ENCODE results near the gene SH2B3. TPM values are rescaled to one million over a fixed set of nuclear protein-coding genes. Genes with fewer than 3 reads are reported as not detected.

The SH2B3 gene
- total and polyA plus RNA-seq, 10 donors, result 11.5 to 105 (median 81.9) TPM

DNA sequence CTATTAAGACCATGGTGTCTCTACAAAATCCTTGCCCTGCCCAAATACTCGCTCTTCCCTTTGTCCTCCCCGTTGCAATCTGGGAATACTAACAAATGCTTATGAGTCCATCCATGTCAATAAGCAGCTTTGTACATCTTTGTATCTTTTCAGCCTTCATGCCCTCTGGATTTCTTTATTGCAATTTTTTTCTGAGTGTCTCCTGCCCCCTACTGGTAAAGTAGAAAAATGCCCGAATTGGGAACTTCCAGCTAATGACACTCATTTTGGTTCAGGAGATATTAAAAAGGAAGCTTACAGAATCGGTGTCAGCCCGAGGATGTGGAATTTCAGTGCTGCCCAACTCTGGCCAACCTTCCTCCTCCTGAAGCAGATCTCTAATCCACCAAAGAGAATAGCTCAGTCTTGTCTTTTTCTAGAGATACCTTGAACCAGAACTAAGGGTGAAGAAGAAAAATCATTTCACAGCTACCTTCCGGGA lies 46.0 kb downstream of the SH2B3 start:
- peaks cover 26 to 73% (median 57%) of the 10 kb centered on the region in 6 donors for H3K4me1 ChIP-seq
- peak overlapping the region in 5 of 8 donors; percentile 26 to 95 (median 92) for H3K27ac ChIP-seq
- no peak for DNase-seq
- TF ChIP-seq CTCF (IDR thresholded peaks at IDR 0.05 in 8 of 11, conservative IDR thresholded peaks at IDR 0.05 in 3 of 11), result peak; percentile 72 to 94 (median 87)
- TF ChIP-seq POLR2A (IDR thresholded peaks at IDR 0.05), result no peak
- peak in 1 of 3 donors; percentile 43 for TF ChIP-seq POLR2AphosphoS5 (IDR thresholded peaks at IDR 0.05)
- intact Hi-C loops (cut with DNase I; ENCODE audit: low total_unique reads), result no loop called here
- H3K27me3 ChIP-seq (replicated peaks in 1 of 7), result no peaks in the 10 kb centered on the region
- 21 to 29% (median 26%) methylated on average over 6 of the region's 6 CpGs for WGBS, 5 donors
- H3K4me3 ChIP-seq, result no peak overlapping the region
- no peaks in the 10 kb centered on the region for H3K9me3 ChIP-seq
- peaks cover 8 to 100% (median 82%) of the 10 kb centered on the region in 6 donors for H3K36me3 ChIP-seq

GRCh38 chr12:111453071-111453989 lies 47.6 kb downstream of the SH2B3 start:
- Histone ChIP-seq H3K27me3 (replicated peaks in 1 of 7) (no peaks in the 10 kb centered on the region), H3K27ac (peak overlapping the region in 2 of 8 donors; percentile 1 to 57), H3K4me3 (no peak overlapping the region), H3K9me3 (no peaks in the 10 kb centered on the region), H3K4me1 (peaks cover 20 to 57% (median 41%) of the 10 kb centered on the region in 6 donors), H3K36me3 (peaks cover 8 to 100% (median 72%) of the 10 kb centered on the region in 6 donors)
- 93 to 97% (median 95%) methylated on average over 12 to 25 of the region's 25 CpGs for WGBS, 5 donors
- intact Hi-C loops (cut with DNase I; ENCODE audit: low total_unique reads), result no loop called here
- DNase-seq, result no peak
- TF ChIP-seq POLR2AphosphoS5 (IDR thresholded peaks at IDR 0.05), result peak; percentile 48 to 69 (median 60)
- TF ChIP-seq POLR2A (IDR thresholded peaks at IDR 0.05), result no peak
- no peak for TF ChIP-seq CTCF (IDR thresholded peaks at IDR 0.05 in 8 of 11, conservative IDR thresholded peaks at IDR 0.05 in 3 of 11)

DNA sequence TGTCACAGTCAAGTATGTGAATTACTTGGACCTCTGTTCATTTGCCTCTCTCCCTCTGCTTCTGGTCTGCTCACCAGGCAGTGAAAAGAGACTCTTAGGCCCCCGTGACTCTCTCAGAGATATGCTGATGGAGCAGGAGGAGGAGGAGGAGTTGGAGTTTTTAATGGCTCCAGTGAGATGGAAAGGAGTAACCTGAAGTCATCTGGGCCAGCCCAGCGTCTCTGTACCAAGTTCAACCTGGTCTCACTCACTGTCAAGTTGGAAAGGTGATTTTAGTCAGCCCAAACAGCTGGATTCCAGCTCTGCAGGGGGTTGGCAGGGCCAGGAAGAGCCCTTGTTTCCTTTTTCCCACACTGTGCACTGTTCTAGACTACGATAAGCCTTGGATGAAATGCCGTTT lies 48.6 kb downstream of the SH2B3 start:
- peaks cover 15 to 47% (median 32%) of the 10 kb centered on the region in 6 donors for H3K4me1 ChIP-seq
- H3K27me3 ChIP-seq (replicated peaks in 1 of 7), result no peaks in the 10 kb centered on the region
- no peak for TF ChIP-seq POLR2AphosphoS5 (IDR thresholded peaks at IDR 0.05)
- no peak for TF ChIP-seq CTCF (IDR thresholded peaks at IDR 0.05 in 8 of 11, conservative IDR thresholded peaks at IDR 0.05 in 3 of 11)
- TF ChIP-seq POLR2A (IDR thresholded peaks at IDR 0.05), result no peak
- 64 to 82% (median 73%) methylated on average over 4 of the region's 4 CpGs for WGBS, 5 donors
- H3K9me3 ChIP-seq, result no peaks in the 10 kb centered on the region
- H3K4me3 ChIP-seq, result no peak overlapping the region
- DNase-seq, result no peak
- H3K27ac ChIP-seq, result peak overlapping the region in 3 of 8 donors; percentile 9 to 57 (median 12)
- intact Hi-C loops (cut with DNase I; ENCODE audit: low total_unique reads), result no loop called here
- peaks cover 5 to 100% (median 68%) of the 10 kb centered on the region in 6 donors for H3K36me3 ChIP-seq
